ENCODE data around the gene NAA15.

GRCh38 chr4:139419388-139419914, 118.1 kb downstream of the NAA15 start:
- TF ChIP-seq EZH2 (IDR thresholded peaks at IDR 0.05; ENCODE audit: low read length, unreplicated experiment): no peak
- TF ChIP-seq, protein P1, sequence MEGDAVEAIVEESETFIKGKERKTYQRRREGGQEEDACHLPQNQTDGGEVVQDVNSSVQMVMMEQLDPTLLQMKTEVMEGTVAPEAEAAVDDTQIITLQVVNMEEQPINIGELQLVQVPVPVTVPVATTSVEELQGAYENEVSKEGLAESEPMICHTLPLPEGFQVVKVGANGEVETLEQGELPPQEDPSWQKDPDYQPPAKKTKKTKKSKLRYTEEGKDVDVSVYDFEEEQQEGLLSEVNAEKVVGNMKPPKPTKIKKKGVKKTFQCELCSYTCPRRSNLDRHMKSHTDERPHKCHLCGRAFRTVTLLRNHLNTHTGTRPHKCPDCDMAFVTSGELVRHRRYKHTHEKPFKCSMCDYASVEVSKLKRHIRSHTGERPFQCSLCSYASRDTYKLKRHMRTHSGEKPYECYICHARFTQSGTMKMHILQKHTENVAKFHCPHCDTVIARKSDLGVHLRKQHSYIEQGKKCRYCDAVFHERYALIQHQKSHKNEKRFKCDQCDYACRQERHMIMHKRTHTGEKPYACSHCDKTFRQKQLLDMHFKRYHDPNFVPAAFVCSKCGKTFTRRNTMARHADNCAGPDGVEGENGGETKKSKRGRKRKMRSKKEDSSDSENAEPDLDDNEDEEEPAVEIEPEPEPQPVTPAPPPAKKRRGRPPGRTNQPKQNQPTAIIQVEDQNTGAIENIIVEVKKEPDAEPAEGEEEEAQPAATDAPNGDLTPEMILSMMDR (conservative IDR thresholded peaks at IDR 0.05; ENCODE audit: low read depth, low read length): no peak
